ENCODE results near the gene PIH1D1. TPM values are rescaled to one million over a fixed set of nuclear protein-coding genes. Genes with fewer than 3 reads are reported as not detected.

Gene PIH1D1
- total RNA-seq, 2 experiments from 2014 or later, result 124 to 126 TPM

GRCh38 chr19:49442354-49442753 lies 9.3 kb downstream of the PIH1D1 start:
- H3K4me1 Mint-ChIP-seq (ENCODE audit: low read depth), result peaks cover 29% of the 10 kb centered on the region
- H3K27me3 Mint-ChIP-seq, result peaks cover 49% of the 10 kb centered on the region
- peak overlapping the region; percentile 74 for H3K4me3 Mint-ChIP-seq
- H3K9me3 Mint-ChIP-seq, result no peaks in the 10 kb centered on the region
- DNase-seq (peak; percentile 53), ATAC-seq (no peak)
- POLR2A ChIA-PET, result interaction anchor here (1.5 to 2.3 kb wide), 2 partner anchors 10 to 51 kb away, joined by 6 to 11 read pairs; partner anchors contain the start of genes ALDH16A1 and PIH1D1
- TF ChIP-seq CTCF (IDR thresholded peaks at IDR 0.05), result no peak
- CTCF ChIA-PET, result interaction anchor here (0.5 to 2.0 kb wide), 6 partner anchors 31 to 216 kb away, joined by 3 to 13 read pairs (median 3); partner anchors contain the start of gene FLT3LG
- H3K36me3 Mint-ChIP-seq (ENCODE audit: low read depth), result peaks cover 5% of the 10 kb centered on the region
- H3K27ac Mint-ChIP-seq, result no peak overlapping the region
- intact Hi-C loops (cut with micrococcal nuclease), result loop anchor here (5.0 to 10.0 kb wide), 2 partner anchors 50 to 178 kb away; no protein-coding TSS in a partner anchor

- ATAC-seq (no peak), DNase-seq (no peak)
- Mint-ChIP-seq H3K9me3 (no peaks in the 10 kb centered on the region), H3K4me1 (ENCODE audit: low read depth) (peaks cover 27% of the 10 kb centered on the region), H3K27me3 (peaks cover 51% of the 10 kb centered on the region), H3K27ac (no peak overlapping the region), H3K36me3 (ENCODE audit: low read depth) (peaks cover 3% of the 10 kb centered on the region), H3K4me3 (peak overlapping the region; percentile 74)
- intact Hi-C loops (cut with micrococcal nuclease), result loop anchor here (5.0 to 10.0 kb wide), 2 partner anchors 50 to 177 kb away; no protein-coding TSS in a partner anchor
- no peak for TF ChIP-seq CTCF (IDR thresholded peaks at IDR 0.05)
- POLR2A ChIA-PET, result interaction anchor here (1.5 to 2.3 kb wide), 2 partner anchors 10 to 50 kb away, joined by 6 to 11 read pairs; partner anchors contain the start of genes ALDH16A1 and PIH1D1
- CTCF ChIA-PET, result interaction anchor here (1.0 to 2.0 kb wide), 4 partner anchors 33 to 216 kb away, joined by 3 to 13 read pairs (median 3); no protein-coding TSS in a partner anchor
Measured at GRCh38 chr19:49441960-49442350, 9.7 kb downstream of the PIH1D1 start.

- H3K36me3 Mint-ChIP-seq (ENCODE audit: low read depth), result peaks cover 2% of the 10 kb centered on the region
- H3K27ac Mint-ChIP-seq, result no peak within 1 kb of the TSS
- ChIA-PET CTCF (interaction anchor here (1.0 to 2.0 kb wide), 4 partner anchors 34 to 215 kb away, joined by 3 to 13 read pairs (median 3); no protein-coding TSS in a partner anchor), POLR2A (interaction anchor here (1.5 to 2.3 kb wide), 3 partner anchors 11 to 50 kb away, joined by 4 to 11 read pairs (median 6); partner anchors contain the start of genes ALDH16A1 and PIH1D1)
- H3K9me3 Mint-ChIP-seq, result no peaks in the 10 kb centered on the region
- peaks cover 28% of the 10 kb centered on the region for H3K4me1 Mint-ChIP-seq (ENCODE audit: low read depth)
- intact Hi-C loops (cut with micrococcal nuclease), result loop anchor here (5.0 to 10.0 kb wide), 2 partner anchors 49 to 177 kb away; no protein-coding TSS in a partner anchor
- DNase-seq (peak; percentile 70), ATAC-seq (peak; percentile 37)
- H3K4me3 Mint-ChIP-seq, result peak within 1 kb of the TSS; percentile 74
- TF ChIP-seq CTCF (IDR thresholded peaks at IDR 0.05), result no peak
- peaks cover 57% of the 10 kb centered on the region for H3K27me3 Mint-ChIP-seq
Measured at GRCh38 chr19:49441210-49441959, 10.2 kb downstream of the PIH1D1 start, which contains the start of gene SLC17A7. Gene SLC17A7, minus strand, starts transcription at chr19:49441527. Its CDS starts 148 bp downstream, at chr19:49441379.

- H3K4me1 Mint-ChIP-seq (ENCODE audit: low read depth), result peaks cover 34% of the 10 kb centered on the region
- ChIA-PET POLR2A (interaction anchor here (1.0 to 1.5 kb wide), 3 partner anchors 11 to 51 kb away, joined by 3 to 4 read pairs (median 3); partner anchors contain the start of gene PIH1D1), CTCF (interaction anchor here (1.0 kb wide), 1 partner anchor 11 kb away, joined by 4 read pairs; no protein-coding TSS in a partner anchor)
- H3K27me3 Mint-ChIP-seq, result peaks cover 65% of the 10 kb centered on the region
- no peak overlapping the region for H3K27ac Mint-ChIP-seq
- TF ChIP-seq CTCF (IDR thresholded peaks at IDR 0.05), result no peak
- no peaks in the 10 kb centered on the region for H3K36me3 Mint-ChIP-seq (ENCODE audit: low read depth)
- no peaks in the 10 kb centered on the region for H3K9me3 Mint-ChIP-seq
- no peak overlapping the region for H3K4me3 Mint-ChIP-seq
- DNase-seq (no peak), ATAC-seq (no peak)
- intact Hi-C loops (cut with micrococcal nuclease), result loop anchor here (5.0 to 10.0 kb wide), 2 partner anchors 48 to 176 kb away; no protein-coding TSS in a partner anchor
Measured at GRCh38 chr19:49440439-49441209, 11.0 kb downstream of the PIH1D1 start.

Data from activated CD8-positive, alpha-beta T cell treated with anti-CD3 and anti-CD28 coated beads for 36 hours (primary cell).